ENCODE results near the gene RBBP7. TPM values are rescaled to one million over a fixed set of nuclear protein-coding genes. Genes with fewer than 3 reads are reported as not detected.
A peak's percentile ranks its signal among the peaks of the same experiment; 100 is the strongest.

Gene RBBP7
- total and polyA plus RNA-seq, 8 donors: 29.1 to 90.0 (median 45.2) TPM

DNA sequence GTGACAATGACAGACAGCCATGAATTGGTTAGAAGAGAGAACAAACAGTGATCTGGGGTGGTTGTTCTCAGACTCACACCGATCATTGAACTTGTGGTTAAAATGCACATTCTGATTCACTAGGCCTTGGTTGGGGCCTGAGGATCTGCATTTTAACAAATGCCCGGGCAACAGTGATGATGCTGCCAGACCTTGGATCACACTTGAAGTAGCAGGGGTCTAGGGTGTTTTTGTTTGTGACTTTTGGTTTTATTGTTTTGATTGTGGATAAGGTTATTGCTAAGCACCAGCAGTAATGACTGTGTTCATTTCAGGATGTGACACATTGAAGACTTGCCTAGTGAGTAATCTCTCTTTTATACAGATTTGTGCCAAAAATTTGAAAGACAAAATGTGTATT is 47.4 kb downstream of the RBBP7 start:
- H3K27me3 ChIP-seq: no peaks in the 10 kb centered on the region
- DNase-seq (no peak), FAIRE-seq (no peak), ATAC-seq (no peak)
- TF ChIP-seq CTCF (IDR thresholded peaks at IDR 0.05): no peak
- no peak overlapping the region for H3K4me3 ChIP-seq
- 90 to 94% methylated on average over 2 of the region's 2 CpGs for WGBS, 2 donors
- no peaks in the 10 kb centered on the region for H3K9me3 ChIP-seq
- intact Hi-C loops (cut with DNase I): no loop called here
- no peak overlapping the region for H3K27ac ChIP-seq
- H3K4me1 ChIP-seq: no peaks in the 10 kb centered on the region
- H3K36me3 ChIP-seq: peaks cover 0 to 9% (median 0%) of the 10 kb centered on the region in 3 donors

DNA sequence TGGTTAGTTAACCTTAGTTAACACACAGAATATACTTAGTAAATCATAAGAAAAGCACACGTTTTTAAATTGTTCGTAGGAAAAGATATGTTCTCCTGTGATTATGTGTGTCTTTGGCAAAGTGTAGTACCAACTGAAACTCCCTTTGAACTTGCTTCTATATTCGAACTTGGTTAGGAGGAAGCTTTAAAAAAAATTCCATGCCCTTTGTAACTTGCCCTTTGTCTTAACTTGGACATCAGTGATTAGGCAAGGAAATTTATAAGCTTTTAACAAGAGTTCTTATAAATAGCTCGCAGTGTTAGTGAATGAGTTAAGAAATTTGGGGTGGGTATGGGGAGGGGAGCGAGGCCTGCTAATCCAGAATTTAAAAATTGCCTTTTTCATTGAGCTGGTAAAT is 50.5 kb downstream of the RBBP7 start:
- no peak for TF ChIP-seq CTCF (IDR thresholded peaks at IDR 0.05)
- no peaks in the 10 kb centered on the region for H3K4me1 ChIP-seq
- peaks cover 0 to 9% (median 0%) of the 10 kb centered on the region in 3 donors for H3K36me3 ChIP-seq
- WGBS, 2 donors: 60 to 75% methylated on average over 5 of the region's 5 CpGs
- intact Hi-C loops (cut with DNase I): no loop called here
- ATAC-seq (no peak), DNase-seq (no peak), FAIRE-seq (no peak)
- no peak overlapping the region for H3K4me3 ChIP-seq
- H3K27ac ChIP-seq: no peak overlapping the region
- H3K27me3 ChIP-seq: no peaks in the 10 kb centered on the region
- H3K9me3 ChIP-seq: no peaks in the 10 kb centered on the region

GRCh38 chrX:16814597-16814996 is 55.6 kb downstream of the RBBP7 start:
- Histone ChIP-seq H3K36me3 (peaks cover 0 to 6% (median 0%) of the 10 kb centered on the region in 3 donors), H3K27ac (no peak overlapping the region), H3K27me3 (no peaks in the 10 kb centered on the region), H3K4me3 (no peak overlapping the region), H3K9me3 (no peaks in the 10 kb centered on the region), H3K4me1 (no peaks in the 10 kb centered on the region)
- DNase-seq: no peak
- TF ChIP-seq CTCF (IDR thresholded peaks at IDR 0.05): no peak
- intact Hi-C loops (cut with DNase I): no loop called here
- no peak for FAIRE-seq
- no peak for ATAC-seq
- WGBS, 2 donors: 95 to 100% methylated on average over 1 of the region's 1 CpG

- DNase-seq: no peak
These were observed 62.1 kb downstream of the RBBP7 start for GRCh38 chrX:16807976-16808542.

More at GRCh38 chrX:16807976-16808542, 62.1 kb downstream of the RBBP7 start:
- Histone ChIP-seq H3K36me3 (no peaks in the 10 kb centered on the region), H3K9me3 (no peaks in the 10 kb centered on the region), H3K27ac (peak overlapping the region in 1 of 4 donors; percentile 15), H3K4me3 (peak overlapping the region in 2 of 4 donors; percentile 2 to 11), H3K4me1 (peaks cover 0 to 8% (median 0%) of the 10 kb centered on the region in 3 donors), H3K27me3 (no peaks in the 10 kb centered on the region)
- WGBS, 2 donors: 17 to 46% methylated on average over 4 of the region's 4 CpGs
- peak; percentile 49 for FAIRE-seq
- ATAC-seq: peak; percentile 74 to 93 (median 86)
- no peak for TF ChIP-seq CTCF (IDR thresholded peaks at IDR 0.05)
- intact Hi-C loops (cut with DNase I): no loop called here
